NT2/D1 (cell line): ENCODE measurements around the gene PTPRN2.
"Not testable (repeated sequence)": the region's sequence is repeated elsewhere in the genome, so short reads cannot be mapped to it uniquely, and the experiment has no call there.

Experiments
- DNase-seq: peaks from one replicate; pipeline ENCODE4 v3.0.0-alpha.2; 2011; ENCODE audit warnings: low read depth, low spot score
- H3K27me3 ChIP-seq: 2 replicates; pipeline ENCODE4 v1.6.0; 2011; ENCODE audit warnings: mild to moderate bottlenecking; ENCODE audit not compliant: insufficient read length, insufficient read depth
- H3K36me3 ChIP-seq: 2 replicates; pipeline ENCODE4 v1.6.1; 2011; ENCODE audit warnings: mild to moderate bottlenecking, low read length, mixed read lengths; ENCODE audit not compliant: insufficient read depth, insufficient read length
- H3K4me1 ChIP-seq: 2 replicates; pipeline ENCODE4 v1.5.1; 2011; ENCODE audit not compliant: insufficient read depth, insufficient read length
- H3K4me3 ChIP-seq: 2 replicates; pipeline ENCODE4 v1.5.1; 2011; ENCODE audit warnings: low read depth; ENCODE audit not compliant: insufficient read length
- H3K9ac ChIP-seq: 2 replicates; pipeline ENCODE4 v1.6.0; 2011; ENCODE audit warnings: low read depth; ENCODE audit not compliant: insufficient read length
- H3K9me3 ChIP-seq: 2 replicates; pipeline ENCODE4 v1.5.1; 2011; ENCODE audit warnings: mild to moderate bottlenecking, low read length; ENCODE audit not compliant: insufficient read depth
- SUZ12 ChIP-seq: IDR thresholded peaks from 2 replicates; pipeline ENCODE4 v1.6.1; 2011; ENCODE audit not compliant: insufficient read length, insufficient read depth; ENCODE audit errors: extremely low read depth
- YY1 ChIP-seq: IDR thresholded peaks from 2 replicates; pipeline ENCODE4 v1.6.1; 2011; ENCODE audit not compliant: insufficient read length, insufficient read depth
- ZNF274 ChIP-seq: IDR thresholded peaks from 2 replicates; pipeline ENCODE4 v1.6.1; 2011; ENCODE audit warnings: mild to moderate bottlenecking, low read depth, low read length

Gene PTPRN2

DNA sequence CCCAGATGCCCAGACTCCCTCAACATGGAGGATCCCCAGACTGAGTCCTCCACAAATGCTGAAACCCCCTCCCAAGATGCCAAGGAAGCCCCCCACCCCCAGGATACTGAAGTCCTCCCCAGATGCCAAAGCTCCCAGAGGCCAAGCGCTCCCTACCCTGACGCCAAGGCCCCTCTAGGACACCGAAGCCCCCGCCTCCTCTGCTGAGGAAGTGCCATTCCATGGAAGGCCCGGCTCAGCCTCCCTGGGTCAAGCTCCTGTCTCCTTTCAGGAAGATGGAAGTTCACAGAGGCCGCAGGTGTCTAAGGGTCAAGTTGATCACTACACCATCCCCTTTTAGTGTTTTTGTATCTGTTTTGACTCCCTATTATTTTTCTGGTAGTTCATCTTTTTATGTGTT, 644.1 kb downstream of the PTPRN2 start:
- Histone ChIP-seq H3K4me3 (no peak overlapping the region), H3K27me3 (no peaks in the 10 kb centered on the region), H3K9ac (no peak overlapping the region), H3K4me1 (no peaks in the 10 kb centered on the region), H3K9me3 (peaks cover 19% of the 10 kb centered on the region; the same call in 1 of the 2 replicates), H3K36me3 (no peaks in the 10 kb centered on the region)
- DNase-seq: no peak
- TF ChIP-seq ZNF274 (no peak), SUZ12 (no peak), YY1 (no peak)

DNA sequence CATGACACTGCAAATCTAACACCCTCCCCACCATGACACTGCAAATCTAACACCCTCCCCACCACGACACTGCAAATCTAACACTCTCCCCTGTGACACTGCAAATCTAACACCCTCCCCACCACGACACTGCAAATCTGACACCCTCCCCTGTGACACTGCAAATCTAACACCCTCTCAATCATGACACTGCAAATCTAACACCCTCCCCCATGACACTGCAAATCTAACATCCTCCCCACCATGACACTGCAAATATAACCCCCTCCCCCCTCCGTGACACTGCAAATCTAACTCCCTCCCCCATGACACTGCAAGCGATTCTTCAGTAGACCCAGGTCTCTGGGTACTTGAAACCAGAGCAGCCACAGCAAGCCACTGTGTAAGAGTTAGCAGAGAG, 646.4 kb downstream of the PTPRN2 start:
- H3K27me3 ChIP-seq: no peaks in the 10 kb centered on the region
- no peak overlapping the region for H3K9ac ChIP-seq
- no peak for DNase-seq
- no peak overlapping the region for H3K4me3 ChIP-seq
- no peaks in the 10 kb centered on the region for H3K4me1 ChIP-seq
- no peaks in the 10 kb centered on the region for H3K36me3 ChIP-seq
- no peaks in the 10 kb centered on the region; the same call in 1 of the 2 replicates for H3K9me3 ChIP-seq
- TF ChIP-seq SUZ12: no peak
- TF ChIP-seq ZNF274: no peak
- no peak for TF ChIP-seq YY1

DNA sequence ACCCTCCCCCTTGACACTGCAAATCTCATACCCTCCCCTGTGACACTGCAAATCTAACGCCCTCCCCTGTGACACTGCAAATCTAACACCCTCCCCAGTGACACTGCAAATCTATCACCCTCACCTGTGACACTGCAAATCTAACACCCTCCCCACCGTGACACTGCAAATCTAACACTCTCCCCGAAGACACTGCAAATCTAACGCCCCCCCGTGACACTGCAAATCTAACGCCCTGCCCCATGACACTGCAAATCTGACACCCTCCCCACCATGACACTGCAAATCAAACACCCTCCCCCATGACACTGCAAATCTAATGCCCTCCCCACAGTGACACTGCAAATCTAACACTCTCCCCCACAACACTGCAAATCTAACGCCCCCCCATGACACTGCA, 647.1 kb downstream of the PTPRN2 start:
- Histone ChIP-seq H3K4me1 (no peaks in the 10 kb centered on the region), H3K27me3 (no peaks in the 10 kb centered on the region), H3K4me3 (no peak overlapping the region), H3K9me3 (peaks cover 2% of the 10 kb centered on the region; the same call in 1 of the 2 replicates), H3K9ac (no peak overlapping the region), H3K36me3 (no peaks in the 10 kb centered on the region)
- no peak for TF ChIP-seq SUZ12
- TF ChIP-seq ZNF274: no peak
- TF ChIP-seq YY1: no peak
- no peak for DNase-seq

DNA sequence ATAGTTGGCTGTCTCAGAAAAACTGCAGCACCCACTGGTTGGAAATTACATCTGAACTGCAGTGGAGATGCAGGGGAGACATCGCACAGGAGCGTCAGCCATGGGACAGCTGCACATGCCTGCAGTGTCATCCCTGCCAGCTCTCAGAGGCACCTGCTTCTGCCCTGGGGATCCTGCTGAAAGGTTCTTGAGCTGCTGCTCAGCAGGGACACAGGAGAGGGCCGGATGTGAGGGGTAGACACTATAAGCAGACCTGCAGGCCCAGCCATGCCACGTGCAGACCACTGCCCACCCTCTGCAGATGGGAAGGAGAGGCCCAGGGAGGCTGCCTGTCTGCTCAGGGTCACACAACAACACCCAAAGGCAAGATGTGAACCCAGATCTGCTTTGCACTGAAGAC, 649.4 kb downstream of the PTPRN2 start:
- Histone ChIP-seq H3K4me1 (no peaks in the 10 kb centered on the region), H3K9me3 (peaks cover 22% of the 10 kb centered on the region), H3K27me3 (no peaks in the 10 kb centered on the region), H3K4me3 (no peak overlapping the region), H3K9ac (no peak overlapping the region), H3K36me3 (no peaks in the 10 kb centered on the region)
- TF ChIP-seq YY1 (no peak), SUZ12 (no peak), ZNF274 (no peak)
- no peak for DNase-seq

DNA sequence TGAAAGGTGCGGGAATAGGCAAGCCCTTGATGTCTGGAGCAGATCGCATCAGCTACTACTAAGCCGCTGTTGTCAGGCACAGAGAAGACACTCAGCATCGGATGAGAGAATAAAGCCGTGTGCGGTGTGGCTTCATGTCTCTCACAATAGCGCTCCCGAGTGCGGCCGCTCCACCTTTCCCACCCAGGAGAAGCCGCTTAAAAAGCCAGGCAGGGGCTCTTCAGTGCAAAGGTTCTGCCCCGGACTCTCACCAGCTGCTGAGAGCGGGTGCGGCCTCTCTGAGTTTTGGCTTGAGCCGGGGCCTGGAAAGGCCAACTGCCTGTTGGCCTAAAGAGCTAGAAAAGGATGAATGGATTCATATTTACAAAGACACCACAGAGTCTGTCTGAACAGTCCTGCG, 650.2 kb downstream of the PTPRN2 start:
- Histone ChIP-seq H3K27me3 (no peaks in the 10 kb centered on the region), H3K9ac (no peak overlapping the region), H3K4me1 (no peaks in the 10 kb centered on the region), H3K4me3 (no peak overlapping the region), H3K9me3 (peaks cover 29% of the 10 kb centered on the region), H3K36me3 (no peaks in the 10 kb centered on the region)
- no peak for DNase-seq
- TF ChIP-seq YY1 (no peak), ZNF274 (no peak), SUZ12 (no peak)

DNA sequence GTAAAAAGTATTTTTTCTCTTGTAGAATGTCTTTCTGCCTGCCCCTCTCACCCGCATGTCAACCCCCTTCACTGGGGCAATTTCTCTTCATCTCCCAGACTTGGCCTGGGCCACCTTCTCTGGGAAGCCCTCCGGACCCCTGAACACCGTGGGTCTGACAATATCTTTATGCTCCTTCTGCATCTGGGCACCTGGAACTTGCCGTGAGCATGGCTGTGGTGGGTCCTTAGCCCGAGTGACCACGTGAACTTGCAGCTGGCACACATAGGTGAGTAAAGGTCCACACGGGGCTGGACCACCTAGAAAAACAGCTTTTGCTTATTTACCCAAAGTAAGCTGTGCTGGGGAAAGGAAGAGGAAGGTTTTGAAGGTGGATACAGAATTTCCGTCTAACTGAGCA, 650.6 kb downstream of the PTPRN2 start:
- Histone ChIP-seq H3K36me3 (no peaks in the 10 kb centered on the region), H3K4me3 (no peak overlapping the region), H3K27me3 (no peaks in the 10 kb centered on the region), H3K9me3 (peaks cover 33% of the 10 kb centered on the region), H3K9ac (no peak overlapping the region), H3K4me1 (no peaks in the 10 kb centered on the region)
- DNase-seq: no peak
- no peak for TF ChIP-seq YY1
- TF ChIP-seq ZNF274: no peak
- no peak for TF ChIP-seq SUZ12

DNA sequence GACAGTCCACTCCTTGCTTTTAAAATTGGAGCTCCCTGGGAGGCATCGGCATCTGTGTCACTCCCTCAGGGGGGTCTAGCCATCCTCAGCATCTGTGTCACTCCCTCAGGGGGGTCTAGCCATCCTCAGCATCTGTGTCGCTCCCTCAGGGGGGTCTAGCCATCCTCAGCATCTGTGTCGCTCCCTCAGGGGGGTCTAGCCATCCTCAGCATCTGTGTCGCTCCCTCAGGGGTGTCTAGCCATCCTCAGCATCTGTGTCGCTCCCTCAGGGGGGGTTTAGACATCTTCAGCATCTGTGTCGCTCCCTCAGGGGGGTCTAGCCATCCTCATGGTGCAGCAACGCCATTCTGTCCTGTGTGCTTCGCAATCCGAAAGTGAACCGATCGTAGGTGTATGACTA, 651.9 kb downstream of the PTPRN2 start:
- peaks cover 35% of the 10 kb centered on the region for H3K9me3 ChIP-seq
- not testable (repeated sequence) for DNase-seq, H3K27me3 ChIP-seq, H3K4me1 ChIP-seq, H3K9ac ChIP-seq, H3K36me3 ChIP-seq, H3K4me3 ChIP-seq

DNA sequence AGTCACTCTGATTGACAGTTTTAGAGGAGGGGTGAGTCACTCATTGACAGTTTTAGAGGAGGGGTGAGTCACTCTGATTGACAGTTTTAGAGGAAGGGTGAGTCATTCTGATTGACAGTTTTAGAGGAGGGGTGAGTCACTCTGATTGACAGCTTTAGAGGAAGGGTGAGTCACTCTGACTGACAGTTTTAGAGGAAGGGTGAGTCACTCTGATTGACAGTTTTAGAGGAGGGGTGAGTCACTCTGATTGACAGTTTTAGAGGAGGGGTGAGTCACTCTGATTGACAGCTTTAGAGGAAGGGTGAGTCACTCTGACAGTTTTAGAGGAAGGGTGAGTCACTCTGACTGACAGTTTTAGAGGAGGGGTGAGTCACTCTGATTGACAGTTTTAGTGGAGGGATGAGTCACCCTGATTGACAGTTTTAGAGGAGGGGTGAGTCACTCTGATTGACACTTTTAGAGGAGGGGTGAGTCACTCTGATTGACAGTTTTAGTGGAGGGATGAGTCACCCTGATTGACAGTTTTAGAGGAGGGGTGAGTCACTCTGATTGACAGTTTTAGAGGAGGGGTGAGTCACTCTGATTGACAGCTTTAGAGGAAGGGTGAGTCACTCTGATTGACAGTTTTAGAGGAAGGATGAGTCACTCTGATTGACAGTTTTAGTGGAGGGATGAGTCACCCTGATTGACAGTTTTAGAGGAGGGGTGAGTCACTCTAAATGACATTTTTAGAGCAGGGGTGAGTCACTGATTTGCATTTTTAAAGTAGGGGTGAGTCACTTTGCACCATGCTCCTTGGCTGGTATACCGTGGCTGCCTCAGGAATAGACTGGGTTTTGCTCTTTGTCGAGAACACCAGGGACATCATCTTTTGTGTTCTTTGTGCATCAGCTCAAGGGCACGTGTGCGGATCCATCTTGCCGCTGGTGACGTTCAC, 654.1 kb downstream of the PTPRN2 start:
- H3K36me3 ChIP-seq, H3K4me3 ChIP-seq, H3K9ac ChIP-seq, DNase-seq, H3K27me3 ChIP-seq, H3K4me1 ChIP-seq: not testable (repeated sequence)
- peaks cover 35% of the 10 kb centered on the region for H3K9me3 ChIP-seq
